HG03354 (cell line): ENCODE results near the gene SEMA4C.

Experiments
- ATAC-seq: cut with Tn5 transposase; IDR thresholded peaks from one replicate; pipeline ENCODE4 v1.9.1; 2021; ENCODE audit warnings: mild to moderate bottlenecking; ENCODE audit not compliant: unreplicated experiment, poor library complexity, severe bottlenecking

Gene SEMA4C

DNA sequence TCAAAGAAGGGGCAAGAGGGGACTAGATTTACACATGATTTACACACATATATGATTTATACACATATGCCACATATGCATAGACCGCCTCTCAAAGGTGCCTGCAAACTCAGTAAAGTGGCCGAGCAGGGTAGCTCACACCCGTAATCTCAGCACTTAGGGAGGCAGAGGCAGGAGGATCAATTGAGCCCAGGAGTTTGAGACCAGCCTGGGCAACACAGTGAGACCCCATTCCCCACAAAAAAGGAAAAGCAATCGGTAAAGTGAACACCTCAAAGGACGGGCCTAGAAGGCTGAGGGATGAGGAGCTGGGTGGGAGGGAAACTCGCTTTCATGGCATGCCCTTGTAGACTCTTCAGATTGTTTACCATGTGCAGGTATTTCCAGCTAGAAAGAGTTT is 17.2 kb downstream of the SEMA4C start:
- ATAC-seq, result no peak

DNA sequence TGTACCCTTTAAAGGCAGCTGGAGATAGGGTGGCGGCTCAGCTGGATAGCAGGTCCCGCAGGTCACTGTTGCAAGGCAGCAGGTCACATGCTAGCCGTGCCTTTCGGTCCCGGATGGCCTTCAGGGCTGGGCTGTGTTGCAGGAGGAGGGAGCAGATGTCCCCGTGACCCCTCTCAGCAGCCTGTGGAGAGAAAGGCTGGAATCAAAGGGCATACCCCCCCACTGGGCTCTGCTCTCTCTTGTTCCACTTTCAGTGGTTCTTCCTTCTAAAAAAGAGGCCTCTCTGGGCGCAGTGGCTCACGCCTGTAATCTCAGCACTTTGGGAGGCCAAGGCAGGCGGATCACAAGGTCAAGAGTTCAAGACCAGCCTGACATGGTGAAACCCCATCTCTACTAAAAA is 21.6 kb downstream of the SEMA4C start:
- ATAC-seq, result no peak

DNA sequence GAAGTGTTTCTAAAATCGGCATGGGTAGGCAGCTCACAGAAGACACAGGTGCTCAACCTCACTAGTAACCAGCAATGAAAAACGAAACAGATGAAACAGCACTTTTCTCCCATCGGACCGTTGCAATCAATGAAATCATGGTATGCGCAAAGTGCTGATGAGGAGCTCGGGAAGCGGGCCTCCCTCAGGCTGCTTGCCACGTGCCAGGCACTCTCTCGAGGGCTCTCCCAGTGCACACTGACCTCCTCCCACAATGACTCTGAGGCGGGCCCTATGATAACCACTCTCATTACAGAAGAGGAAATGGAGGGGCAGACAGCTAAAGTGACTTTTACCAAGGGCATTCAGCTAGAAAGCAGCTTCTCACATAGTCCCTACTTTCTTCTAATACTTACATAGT is 22.3 kb downstream of the SEMA4C start:
- ATAC-seq, result no peak

DNA sequence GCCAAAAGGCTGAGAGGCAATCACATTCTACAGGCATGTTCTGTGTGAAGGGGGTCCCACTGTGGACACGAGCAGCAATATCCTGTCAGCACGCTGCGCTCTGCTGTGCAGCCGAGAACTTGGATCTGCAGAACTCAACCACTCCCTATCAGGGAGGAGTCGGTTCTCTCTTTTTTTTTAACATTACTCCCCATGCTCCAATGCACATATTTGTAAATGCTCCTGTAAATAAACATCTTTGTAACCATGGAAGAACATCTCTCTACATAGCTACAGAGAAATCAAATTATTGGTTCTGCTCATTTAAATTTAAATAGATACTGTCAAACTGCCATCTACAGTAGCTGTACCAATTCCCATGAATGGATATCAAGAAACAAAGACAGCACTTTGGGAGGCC is 23.1 kb downstream of the SEMA4C start:
- ATAC-seq, result no peak

DNA sequence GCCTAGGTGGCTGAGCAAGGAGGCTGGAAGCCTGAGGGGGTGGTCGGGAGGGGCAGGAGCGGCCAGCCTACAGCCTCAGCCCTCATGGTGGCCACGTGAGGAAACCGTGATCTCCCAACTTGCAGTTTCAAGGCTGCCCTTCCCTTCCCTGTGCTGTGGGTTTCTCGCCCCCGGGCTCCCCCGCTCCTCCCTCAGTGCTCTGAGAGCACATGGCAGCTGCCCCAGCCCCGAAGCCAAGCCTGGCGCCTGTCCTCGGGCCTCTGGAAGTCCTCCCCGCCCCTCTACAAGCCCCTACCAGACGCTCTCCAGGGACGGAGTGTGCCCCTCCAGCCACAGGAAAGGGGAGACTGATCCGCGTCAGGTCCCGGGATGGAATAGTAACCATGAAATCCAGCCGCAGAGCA is 25.5 kb downstream of the SEMA4C start:
- no peak for ATAC-seq

DNA sequence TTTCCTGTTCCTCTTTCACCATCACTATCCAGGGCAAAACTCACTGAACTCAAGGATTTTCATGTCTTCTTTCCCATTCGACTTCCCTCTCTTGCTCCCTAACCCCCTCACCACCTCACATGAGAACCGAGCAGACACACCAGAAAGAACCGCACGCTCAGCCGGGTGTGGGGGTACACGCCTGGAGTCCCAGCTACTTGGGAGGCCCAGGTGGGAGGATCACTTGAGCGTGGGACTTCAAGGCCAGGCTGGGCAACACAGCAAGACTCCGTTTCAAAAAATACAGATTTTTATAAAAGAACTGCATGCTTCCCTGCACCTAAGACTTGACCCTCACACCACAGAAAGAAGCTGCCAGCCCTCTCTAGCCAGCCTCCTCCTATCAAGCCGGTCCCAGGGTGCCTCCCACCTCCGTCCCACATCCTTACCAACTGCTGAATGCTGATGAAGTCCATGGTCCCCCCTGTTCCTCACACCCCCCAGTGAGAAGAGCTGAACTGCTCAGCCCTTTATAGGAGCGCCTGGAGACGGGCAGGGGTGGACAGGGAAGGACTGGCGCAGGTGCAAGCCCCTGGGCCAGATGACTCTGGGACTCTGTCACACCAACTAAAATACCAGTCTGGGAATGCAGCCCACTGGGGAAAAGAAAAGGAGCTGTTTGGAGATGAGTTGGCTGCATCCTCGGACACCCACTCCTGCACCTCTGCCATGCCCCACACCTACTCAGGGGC is 26.2 kb downstream of the SEMA4C start, which contains the start of gene ANKRD23:
Gene ANKRD23, minus strand, starts transcription at position 484 of the 731 bp plus-strand sequence. Its CDS starts 29 bp downstream, at position 455.
- ATAC-seq, result no peak

DNA sequence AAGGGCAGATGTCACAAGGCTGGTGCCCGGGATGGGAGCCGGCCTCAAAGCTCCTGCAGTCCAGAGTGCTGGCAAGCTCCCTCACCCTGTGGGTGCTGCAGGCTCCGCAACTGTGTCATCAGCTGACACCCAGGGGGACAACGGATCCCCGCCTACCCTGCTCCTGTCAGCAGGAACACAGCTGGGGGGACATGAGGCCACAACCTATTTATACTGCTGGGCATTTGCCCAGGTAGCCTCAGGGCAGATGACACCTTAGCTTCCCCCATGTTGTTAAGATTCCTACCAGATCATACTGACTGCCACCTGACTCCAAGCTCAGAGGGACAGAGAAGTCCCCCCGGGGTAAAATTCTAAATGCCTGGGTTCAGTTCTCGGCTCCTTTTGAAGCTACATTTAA is 27.3 kb downstream of the SEMA4C start:
- no peak for ATAC-seq

DNA sequence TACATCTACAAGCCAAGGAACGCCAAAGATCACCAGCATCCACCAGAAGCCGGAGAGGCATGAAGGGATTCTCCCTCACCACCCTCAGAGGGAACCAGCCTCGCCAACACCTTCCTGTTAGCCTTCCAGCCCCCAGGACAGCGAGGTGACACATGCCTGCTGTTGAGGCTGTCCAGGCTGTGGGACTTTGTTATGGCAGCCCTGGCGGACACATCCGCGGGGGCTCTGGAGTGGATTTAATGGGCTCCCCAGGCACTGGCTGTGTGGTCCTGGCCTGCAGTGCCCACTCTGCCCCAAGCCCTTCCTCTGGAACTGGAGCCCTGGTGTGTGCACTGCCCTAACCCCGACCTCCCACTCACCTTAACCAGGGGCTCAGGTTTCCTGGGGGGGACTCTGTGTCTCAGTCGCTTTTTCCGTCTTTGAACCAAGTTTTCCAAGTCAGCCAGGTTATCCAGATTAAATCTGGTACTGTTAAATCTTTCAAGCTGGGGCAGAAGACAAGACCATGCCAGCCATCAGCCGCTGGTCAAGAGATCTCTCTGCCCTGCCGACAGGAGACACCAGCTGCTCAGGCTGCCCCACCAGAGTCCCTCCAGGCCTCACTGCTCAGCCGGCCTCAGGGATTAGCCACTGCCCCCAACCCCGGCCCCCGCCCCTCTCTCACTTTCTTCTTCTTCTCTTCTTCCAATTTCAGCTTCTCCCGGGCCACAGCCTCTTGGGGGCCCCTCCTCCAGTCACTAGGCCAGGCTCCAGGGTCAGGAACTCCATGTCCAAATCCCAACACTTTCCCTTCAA is 28.0 kb downstream of the SEMA4C start:
- no peak for ATAC-seq

DNA sequence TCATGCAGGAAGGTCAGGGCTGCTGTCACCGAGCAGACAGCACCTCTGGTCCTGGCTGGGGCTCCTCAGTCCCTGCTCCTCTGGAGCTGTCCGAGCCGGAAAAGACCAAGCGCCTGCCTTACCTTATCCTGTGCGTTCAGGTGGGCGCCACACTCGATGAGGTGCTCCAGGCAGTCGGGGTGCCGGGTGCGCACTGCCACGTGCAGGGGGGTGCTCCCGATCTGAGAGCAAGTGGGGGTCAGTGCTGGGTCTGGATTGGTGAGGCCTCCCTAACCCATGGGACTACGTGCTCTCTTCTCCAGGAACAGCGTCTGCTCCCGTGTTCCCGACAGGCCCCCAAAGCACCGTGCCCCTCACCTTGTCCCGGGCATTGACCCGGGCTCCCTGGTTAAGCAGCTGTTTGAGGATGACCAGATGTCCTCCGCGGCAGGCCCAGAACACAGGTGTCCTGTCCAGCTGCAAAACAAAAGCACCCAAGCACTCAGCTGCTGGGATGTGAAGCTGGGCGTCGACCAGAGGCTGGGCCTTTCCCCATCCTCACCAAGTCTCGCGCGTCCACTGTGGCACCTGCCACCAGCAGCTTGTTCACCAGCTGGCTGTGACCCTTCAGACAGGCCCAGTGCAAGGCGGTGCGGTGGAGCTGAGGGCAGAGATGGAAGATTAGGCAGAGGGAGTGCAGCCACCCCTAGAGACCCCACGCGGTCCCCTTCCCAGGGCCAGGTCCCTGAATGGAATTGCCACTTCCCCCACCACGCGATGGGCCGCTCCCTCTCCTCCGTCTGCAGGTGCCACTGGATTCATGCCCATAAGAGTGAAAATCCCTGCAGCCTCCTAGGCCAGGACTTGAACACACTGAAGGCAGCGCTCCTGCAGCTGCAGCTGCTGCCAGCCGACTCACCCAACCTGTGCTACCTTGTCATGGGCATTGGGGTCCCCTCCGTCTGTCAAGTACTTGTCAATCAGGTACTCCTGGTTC is 29.7 kb downstream of the SEMA4C start:
- ATAC-seq, result no peak

DNA sequence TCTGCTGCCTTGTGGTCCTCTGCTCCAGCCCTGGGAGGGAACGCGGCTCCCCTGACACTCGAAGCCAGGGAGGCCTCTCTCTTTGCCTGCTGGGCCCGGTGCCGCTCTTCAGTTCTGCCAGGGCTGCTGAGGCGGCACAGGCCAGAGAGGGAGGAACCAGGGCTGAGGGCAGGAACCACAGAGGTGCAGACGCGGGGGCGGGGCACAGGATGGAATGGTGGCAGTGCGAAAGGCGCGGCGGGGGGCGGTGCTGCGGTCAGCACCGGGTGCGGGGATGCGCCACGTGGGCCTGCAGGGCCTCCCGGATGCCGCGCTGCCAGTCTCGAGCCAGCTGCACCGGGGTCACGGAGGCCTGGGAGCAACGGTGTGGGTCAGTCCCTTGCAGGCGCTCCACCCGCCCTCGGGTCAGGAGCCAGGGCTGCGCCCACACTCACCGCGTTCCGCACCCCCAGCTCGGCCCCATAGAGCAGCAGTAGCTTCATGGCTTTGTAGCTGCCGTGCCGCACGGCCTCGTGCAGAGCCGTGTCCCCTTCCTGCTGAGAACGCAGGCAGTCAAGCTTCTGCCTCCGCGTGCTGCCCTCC is 30.5 kb downstream of the SEMA4C start:
- ATAC-seq, result peak; percentile 72

DNA sequence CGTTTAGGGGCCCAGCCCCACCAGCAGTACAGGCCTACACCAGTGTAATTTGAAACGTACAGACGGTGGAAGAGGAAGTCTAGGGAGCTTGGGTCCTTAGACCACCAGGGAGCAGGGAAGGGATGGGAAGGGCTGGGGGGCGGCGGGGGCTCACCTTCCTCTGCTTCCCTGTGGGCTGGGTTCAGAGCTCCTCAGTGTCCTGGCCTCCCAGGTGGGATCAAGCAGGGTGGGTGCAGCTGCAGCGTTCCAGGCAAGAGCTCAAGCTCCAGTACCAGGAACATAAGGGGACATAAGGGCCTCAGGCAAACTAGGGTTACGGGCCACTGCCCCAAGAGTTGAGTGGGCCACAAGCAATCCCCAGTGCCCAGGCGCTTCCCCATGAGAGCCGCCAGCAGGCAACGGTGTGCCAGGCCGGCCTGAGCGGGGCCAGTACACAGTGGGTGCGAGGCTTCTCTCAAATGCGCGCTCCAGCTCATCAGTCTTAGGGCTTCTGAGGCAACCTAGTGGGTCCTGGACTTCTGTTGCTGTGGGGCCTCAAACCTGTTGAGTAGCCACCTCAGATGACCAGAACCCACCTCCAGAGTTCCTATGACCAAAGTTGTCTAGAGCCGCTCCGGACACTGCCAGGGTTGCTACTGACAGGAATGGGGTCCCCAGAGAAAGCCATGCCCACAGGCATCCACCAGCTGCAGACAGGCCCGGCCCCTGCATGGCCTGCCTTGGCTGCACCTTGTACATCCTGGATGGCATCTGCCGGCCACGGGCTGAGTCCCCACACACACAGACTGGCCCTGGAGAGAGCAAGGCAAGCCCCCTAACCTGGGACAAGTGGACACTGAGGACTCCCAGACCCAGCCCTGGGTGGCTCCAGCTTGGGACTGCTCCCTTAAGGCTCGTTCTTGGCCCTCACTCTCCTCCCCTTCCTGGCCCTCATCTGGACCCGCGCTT is 31.3 kb downstream of the SEMA4C start:
- peak; percentile 11 for ATAC-seq

DNA sequence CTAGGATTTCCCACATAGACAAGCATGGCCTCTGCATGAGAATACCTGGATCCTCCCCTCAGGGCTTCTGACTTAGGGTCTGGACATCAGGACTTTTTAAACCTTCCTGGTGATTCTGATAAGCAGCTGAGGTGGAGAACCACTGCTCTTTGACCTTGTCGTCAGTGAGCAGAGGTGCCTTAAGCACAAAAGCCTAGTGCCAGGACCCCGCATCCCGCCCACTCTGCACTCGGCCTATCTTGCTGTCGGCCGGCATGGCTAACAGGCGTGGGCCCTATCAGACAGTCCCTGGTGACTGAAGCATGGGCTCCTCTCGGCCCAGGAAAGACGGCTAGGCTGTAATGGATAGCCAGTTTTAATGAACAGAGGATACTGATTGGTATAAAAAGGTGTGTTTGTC is 32.3 kb downstream of the SEMA4C start:
- ATAC-seq, result no peak

DNA sequence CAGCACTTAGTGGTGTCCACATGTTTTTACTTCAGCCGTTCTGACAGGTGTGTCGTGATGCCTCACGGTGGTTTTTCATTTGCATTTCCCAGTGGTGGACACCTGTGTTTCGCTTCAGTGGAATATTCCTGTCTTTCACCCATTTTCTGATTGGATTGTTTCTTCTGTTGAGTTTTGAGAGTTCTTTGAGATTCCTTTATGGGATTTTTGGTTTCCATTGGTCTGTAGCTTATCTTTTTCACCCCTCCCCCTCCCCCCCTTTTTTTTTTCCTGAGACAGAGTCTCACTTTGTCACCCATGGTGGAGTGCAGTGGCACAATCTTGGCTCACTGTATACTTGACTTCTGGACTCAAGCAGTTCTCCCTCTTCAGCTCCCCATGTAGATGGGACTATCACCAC is 34.0 kb downstream of the SEMA4C start:
- no peak for ATAC-seq

DNA sequence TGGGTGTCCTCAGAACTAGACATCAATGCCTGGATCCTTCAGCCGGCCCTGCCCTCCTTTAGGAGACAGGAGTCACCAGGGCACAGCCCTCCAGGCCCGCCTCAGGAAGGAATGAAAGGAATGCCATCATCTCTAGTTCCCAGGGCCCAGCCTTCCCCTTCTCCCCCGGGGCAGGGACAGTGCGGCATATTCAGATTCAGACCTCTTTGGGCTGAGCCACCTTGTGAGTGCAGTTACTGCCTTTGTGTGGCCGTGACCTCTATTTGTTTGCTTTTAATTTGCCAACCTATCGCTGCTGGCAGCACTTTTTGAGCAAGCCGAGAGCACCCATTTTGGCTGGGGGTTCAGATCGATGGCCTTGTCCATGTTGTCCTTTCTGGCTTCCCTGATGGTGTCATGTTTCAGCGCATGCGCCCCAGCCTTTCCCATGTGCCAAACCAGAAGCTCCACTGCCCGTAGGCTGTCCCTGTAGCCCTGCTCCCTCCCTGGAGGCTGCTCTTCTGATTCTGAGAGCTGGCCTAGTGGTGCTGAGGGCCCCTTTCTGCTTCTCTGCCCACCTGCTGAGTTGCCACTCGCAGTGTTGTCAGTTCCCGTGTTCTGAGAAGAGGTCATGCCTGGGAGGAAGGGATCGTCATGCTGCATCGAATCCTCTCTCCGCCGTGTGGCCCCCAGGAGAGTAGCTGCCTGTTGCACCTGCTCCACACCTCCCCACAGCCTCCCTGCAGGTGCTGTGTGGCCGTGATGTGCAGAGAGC is 36.9 kb downstream of the SEMA4C start:
- ATAC-seq, result no peak

DNA sequence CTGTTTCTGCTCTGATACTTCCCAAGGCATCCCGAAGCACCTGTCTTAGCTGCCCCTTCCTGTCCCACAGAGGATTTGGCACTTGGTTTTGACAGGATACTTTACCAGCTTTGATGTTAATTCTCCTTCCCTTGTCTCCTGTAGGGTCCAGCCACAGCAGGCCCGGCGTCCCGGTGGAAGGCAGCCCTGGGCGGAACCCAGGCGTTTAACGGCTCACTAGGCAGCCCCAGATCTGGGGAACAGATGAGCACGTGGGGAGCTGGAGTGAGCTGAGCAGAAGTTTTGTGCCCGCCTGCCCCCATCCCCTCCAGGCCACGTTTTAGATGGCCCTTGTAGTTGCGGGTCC is 37.5 kb downstream of the SEMA4C start:
- no peak for ATAC-seq

DNA sequence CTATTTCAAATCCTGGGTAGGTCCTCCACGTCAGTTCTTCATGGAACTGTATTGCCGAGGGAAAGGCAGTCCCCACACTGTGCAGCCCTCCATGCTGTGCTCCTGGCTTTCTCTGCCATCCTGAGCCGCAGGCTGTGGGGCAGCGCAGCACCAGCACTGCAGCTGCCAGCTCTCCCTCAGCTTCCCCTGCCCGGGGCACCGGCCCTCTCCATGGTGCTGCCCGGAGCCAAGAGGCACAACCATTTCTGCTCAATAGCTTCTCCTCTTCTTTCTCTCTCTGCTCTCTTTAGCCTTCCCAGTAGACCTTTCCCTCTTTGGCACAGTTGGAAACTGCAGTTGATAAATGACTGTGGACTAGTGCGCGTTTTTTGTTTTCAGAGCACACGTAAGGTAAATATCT is 38.2 kb downstream of the SEMA4C start:
- no peak for ATAC-seq

DNA sequence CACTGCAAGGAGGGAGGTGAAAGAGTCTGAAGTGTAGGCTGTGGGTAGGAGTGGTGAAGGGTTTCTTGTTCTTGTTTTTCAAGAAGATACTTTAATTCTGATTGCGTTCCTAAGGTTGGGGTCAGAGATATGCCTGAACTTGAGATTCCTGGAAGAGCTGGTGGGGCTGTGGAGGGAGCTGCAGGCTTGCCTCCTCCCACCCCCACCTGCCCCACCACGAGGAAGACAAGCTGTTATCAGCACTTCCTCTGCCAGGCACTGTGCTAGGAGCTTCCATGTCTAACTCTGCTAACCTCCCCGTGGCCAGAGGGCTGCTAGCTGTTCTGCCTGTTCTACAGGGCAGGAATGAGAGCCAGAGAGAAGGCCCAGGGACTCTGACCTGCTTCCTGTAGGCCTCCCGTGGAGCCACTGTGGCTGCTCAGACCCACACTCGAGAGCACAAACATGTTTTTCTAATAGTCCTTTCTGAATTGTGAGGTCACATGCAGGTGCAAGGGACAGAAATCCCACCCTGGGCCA is 39.8 kb downstream of the SEMA4C start:
- ATAC-seq, result no peak

DNA sequence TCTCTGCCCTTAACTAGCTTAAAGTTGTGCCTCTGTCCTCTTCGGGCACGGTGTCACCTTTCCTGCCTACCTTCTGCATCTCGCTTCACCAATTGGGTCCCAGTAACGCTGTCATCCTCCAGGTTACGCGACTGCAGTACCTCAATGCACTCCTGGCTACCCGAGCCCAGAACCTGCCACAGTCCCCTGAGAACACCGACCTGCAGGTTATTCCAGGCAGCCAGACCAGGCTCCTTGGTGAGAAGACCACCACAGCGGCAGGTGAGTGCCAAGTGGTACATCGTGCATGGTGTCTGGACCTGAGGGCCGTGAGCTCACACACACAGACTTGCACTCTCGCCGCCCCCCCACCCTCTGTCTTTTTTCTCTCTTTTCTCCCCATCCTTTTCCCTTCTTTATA is 41.0 kb downstream of the SEMA4C start:
- ATAC-seq, result no peak
